HEK293 (cell line): Measurements from ENCODE around the gene TAL1.

Experiments
- CTCF ChIA-PET: fragments of 350-600 bp; formaldehyde crosslinking; extraction: SDS; loops from one replicate; lab custom pipeline; 2021; ENCODE audit warnings: antibody characterized with exemption; lab: Yijun Ruan, JAX
- POLR2A ChIA-PET: fragments of 300-600 bp; formaldehyde crosslinking; extraction: SDS; loops from one replicate; lab custom pipeline; 2020; ENCODE audit warnings: antibody characterized with exemption, inconsistent platforms; lab: Yijun Ruan, JAX
- H3K27ac ChIP-seq: fragments of 200-500 bp; sonication (Bioruptor generic); 2 replicates; pipeline ENCODE4 v1.5.1; 2014; ENCODE audit warnings: low read depth, low read length, control low read depth, inconsistent platforms; ENCODE audit errors: extremely low read depth
- H3K36me3 ChIP-seq, 2 experiments: fragments of 200-500 bp in 1 of 2; sonication (Bioruptor generic) in 1 of 2; 1 replicate in 1 of 2; 2 replicates in 1 of 2; pipeline ENCODE4 v1.5.1; 2014 to 2017; ENCODE audit warnings: inconsistent platforms in 2 of 2, low read length in 2 of 2; ENCODE audit not compliant: control insufficient read depth in 2 of 2, insufficient read depth in 1 of 2
- H3K4me1 ChIP-seq: fragments of 200-500 bp; sonication (Bioruptor generic); 2 replicates; pipeline ENCODE4 v1.5.1; 2014; ENCODE audit warnings: mild to moderate bottlenecking, low read length, inconsistent platforms; ENCODE audit not compliant: control insufficient read depth, insufficient read depth
- H3K4me3 ChIP-seq: 2 replicates; pipeline ENCODE4 v1.5.1; 2011; ENCODE audit warnings: low read depth, mild to moderate bottlenecking, control low read depth, low read length, moderate library complexity
- H3K9me3 ChIP-seq: fragments of 200-500 bp; sonication (Bioruptor generic); 2 replicates; pipeline ENCODE4 v1.5.1; 2014; ENCODE audit warnings: low read depth, low read length, inconsistent platforms; ENCODE audit not compliant: control insufficient read depth, insufficient read depth
- FEZF1 ChIP-seq: fragments of 450-650 bp; formaldehyde crosslinking; IDR thresholded peaks from 2 replicates; pipeline ENCODE4 v1.5.1; 2016; ENCODE audit warnings: missing biosample characterization, missing genetic modification characterization
- IKZF3 ChIP-seq: fragments of 450-650 bp; IDR thresholded peaks from 2 replicates; pipeline ENCODE4 v1.5.0; 2018; ENCODE audit warnings: missing biosample characterization, mild to moderate bottlenecking, missing genetic modification characterization, moderate library complexity
- KLF1 ChIP-seq: fragments of 450-650 bp; formaldehyde crosslinking; IDR thresholded peaks from 2 replicates; pipeline ENCODE4 v1.5.1; 2016; ENCODE audit warnings: missing biosample characterization, missing genetic modification characterization
- KLF7 ChIP-seq: fragments of 450-650 bp; formaldehyde crosslinking; IDR thresholded peaks from 2 replicates; pipeline ENCODE4 v1.5.1; 2016; ENCODE audit warnings: missing biosample characterization, missing genetic modification characterization, borderline replicate concordance
- SALL2 ChIP-seq: fragments of 450-650 bp; formaldehyde crosslinking; IDR thresholded peaks from 2 replicates; pipeline ENCODE4 v1.5.0; 2017; ENCODE audit warnings: missing biosample characterization, mild to moderate bottlenecking, missing genetic modification characterization, borderline replicate concordance
- SCRT1 ChIP-seq: fragments of 450-650 bp; formaldehyde crosslinking; IDR thresholded peaks from 2 replicates; pipeline ENCODE4 v1.5.1; 2016; ENCODE audit warnings: missing biosample characterization, missing genetic modification characterization, borderline replicate concordance
- TRIM28 ChIP-seq: IDR thresholded peaks from 2 replicates; pipeline ENCODE4 v1.6.1; 2011; ENCODE audit warnings: low read length, control low read depth, borderline replicate concordance
- WT1 ChIP-seq: fragments of 450-650 bp; formaldehyde crosslinking; IDR thresholded peaks from 2 replicates; pipeline ENCODE4 v1.5.1; 2016; ENCODE audit warnings: missing biosample characterization, missing genetic modification characterization
- YY1 ChIP-seq: fragments of 450-650 bp; formaldehyde crosslinking; IDR thresholded peaks from 2 replicates; pipeline ENCODE4 v1.5.1; 2018; ENCODE audit warnings: missing biosample characterization, missing genetic modification characterization
- ZFP69B ChIP-seq: fragments of 450-650 bp; formaldehyde crosslinking; IDR thresholded peaks from 2 replicates; pipeline ENCODE4 v1.5.1; 2016; ENCODE audit warnings: missing biosample characterization, missing genetic modification characterization
- ZNF121 ChIP-seq: fragments of 450-650 bp; formaldehyde crosslinking; IDR thresholded peaks from 2 replicates; pipeline ENCODE4 v1.5.1; 2016; ENCODE audit warnings: missing biosample characterization, missing genetic modification characterization
- ZNF146 ChIP-seq: fragments of 450-650 bp; formaldehyde crosslinking; IDR thresholded peaks from 2 replicates; pipeline ENCODE4 v1.5.1; 2016; ENCODE audit warnings: missing biosample characterization, missing genetic modification characterization
- ZNF175 ChIP-seq: fragments of 450-650 bp; formaldehyde crosslinking; IDR thresholded peaks from 2 replicates; pipeline ENCODE4 v1.5.1; 2016; ENCODE audit warnings: missing biosample characterization, missing genetic modification characterization
- ZNF214 ChIP-seq: fragments of 450-650 bp; formaldehyde crosslinking; IDR thresholded peaks from 2 replicates; pipeline ENCODE4 v1.5.1; 2017; ENCODE audit warnings: missing biosample characterization, mild to moderate bottlenecking, missing genetic modification characterization, borderline replicate concordance
- ZNF302 ChIP-seq: fragments of 450-650 bp; formaldehyde crosslinking; IDR thresholded peaks from 2 replicates; pipeline ENCODE4 v1.5.1; 2016; ENCODE audit warnings: missing biosample characterization, missing genetic modification characterization, low read depth
- ZNF391 ChIP-seq: fragments of 450-650 bp; formaldehyde crosslinking; IDR thresholded peaks from 2 replicates; pipeline ENCODE4 v1.5.1; 2016; ENCODE audit warnings: low read depth, missing biosample characterization, missing genetic modification characterization, borderline replicate concordance
- ZNF473 ChIP-seq: fragments of 450-650 bp; formaldehyde crosslinking; IDR thresholded peaks from 2 replicates; pipeline ENCODE4 v1.5.1; 2017; ENCODE audit warnings: missing biosample characterization, missing genetic modification characterization
- ZNF596 ChIP-seq: fragments of 450-650 bp; IDR thresholded peaks from 2 replicates; pipeline ENCODE4 v1.5.0; 2018; ENCODE audit warnings: missing biosample characterization, mild to moderate bottlenecking, missing genetic modification characterization, moderate library complexity
- ZNF664 ChIP-seq: fragments of 450-650 bp; formaldehyde crosslinking; IDR thresholded peaks from 2 replicates; pipeline ENCODE4 v1.5.1; 2016; ENCODE audit warnings: missing biosample characterization, missing genetic modification characterization
- ZNF792 ChIP-seq: fragments of 450-650 bp; formaldehyde crosslinking; IDR thresholded peaks from 2 replicates; pipeline ENCODE4 v1.5.1; 2016; ENCODE audit warnings: missing biosample characterization, missing genetic modification characterization
- ZSCAN16 ChIP-seq: fragments of 450-650 bp; formaldehyde crosslinking; IDR thresholded peaks from 2 replicates; pipeline ENCODE4 v1.5.1; 2016; ENCODE audit warnings: missing biosample characterization, missing genetic modification characterization
- TF ChIP-seq, protein P1 (sequence below): fragments of 450-650 bp; formaldehyde crosslinking; IDR thresholded peaks from 2 replicates; pipeline ENCODE4; 2016; ENCODE audit warnings: missing biosample characterization, missing genetic modification characterization

The TAL1 gene

DNA sequence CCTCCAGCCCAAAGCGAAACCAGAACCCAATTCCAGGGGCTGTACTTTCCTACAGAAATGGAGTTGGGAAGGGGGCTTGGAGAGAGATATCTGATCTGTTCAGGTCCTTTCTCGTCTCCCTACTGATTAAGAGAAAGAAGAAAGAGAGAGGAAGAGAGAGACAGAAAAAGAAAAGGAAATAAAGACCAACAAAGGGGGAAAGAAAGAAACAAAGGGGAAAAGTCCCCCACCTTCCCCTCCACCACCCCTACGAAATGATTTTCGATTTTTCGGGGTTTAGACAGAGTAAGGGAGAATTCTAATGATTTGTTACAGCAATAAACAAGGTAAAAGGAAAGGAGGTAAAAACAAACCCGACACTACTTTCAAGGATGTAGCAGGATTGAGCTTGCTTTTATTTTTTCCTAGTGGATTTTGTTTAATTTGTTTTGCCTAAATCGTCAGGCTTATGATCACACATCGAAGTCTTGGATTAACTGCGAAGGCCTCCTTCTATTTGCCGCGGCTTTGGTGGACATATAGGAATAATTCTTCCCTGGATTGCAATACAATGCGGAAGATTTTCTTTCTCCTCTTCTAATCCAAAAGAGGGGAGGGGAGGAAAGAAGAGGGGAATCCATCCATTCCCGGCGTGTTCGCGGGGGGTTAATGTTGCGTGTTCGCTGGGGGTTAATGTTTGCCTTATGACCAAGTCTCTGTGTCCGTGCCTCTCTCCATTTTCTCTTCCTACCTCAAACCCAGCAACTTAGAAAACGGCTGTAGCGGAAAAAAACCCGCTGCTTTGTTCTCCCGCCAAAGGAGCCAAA lies 1.9 kb downstream of the TAL1 start:
- CTCF ChIA-PET = interaction anchor here (1.2 kb wide), 1 partner anchor 29 kb away, joined by 4 read pairs; no protein-coding TSS in a partner anchor
- H3K36me3 ChIP-seq = no peaks in the 10 kb centered on the region
- no peaks in the 10 kb centered on the region for H3K4me1 ChIP-seq
- H3K9me3 ChIP-seq = no peaks in the 10 kb centered on the region
- H3K27ac ChIP-seq = no peak overlapping the region
- POLR2A ChIA-PET = interaction anchor here (0.6 kb wide), 1 partner anchor 11 kb away, joined by 3 read pairs; no protein-coding TSS in a partner anchor
- TF ChIP-seq ZFP69B (tag by site-specific recombination) (no peak), ZNF302 (tag by site-specific recombination) (no peak), SALL2 (tag by site-specific recombination) (no peak), KLF7 (no peak), ZNF664 (tag by site-specific recombination) (no peak), IKZF3 (tag by site-specific recombination) (no peak), YY1 (tag by site-specific recombination) (no peak), ZNF473 (tag by site-specific recombination) (no peak), FEZF1 (tag by site-specific recombination) (no peak), ZNF121 (tag by site-specific recombination) (no peak), ZNF596 (tag by site-specific recombination) (no peak), SCRT1 (tag by site-specific recombination) (no peak), ZNF792 (tag by site-specific recombination) (no peak), ZNF175 (tag by site-specific recombination) (no peak), WT1 (no peak), ZNF214 (tag by site-specific recombination) (no peak), TRIM28 (no peak)
- TF ChIP-seq, protein P1, sequence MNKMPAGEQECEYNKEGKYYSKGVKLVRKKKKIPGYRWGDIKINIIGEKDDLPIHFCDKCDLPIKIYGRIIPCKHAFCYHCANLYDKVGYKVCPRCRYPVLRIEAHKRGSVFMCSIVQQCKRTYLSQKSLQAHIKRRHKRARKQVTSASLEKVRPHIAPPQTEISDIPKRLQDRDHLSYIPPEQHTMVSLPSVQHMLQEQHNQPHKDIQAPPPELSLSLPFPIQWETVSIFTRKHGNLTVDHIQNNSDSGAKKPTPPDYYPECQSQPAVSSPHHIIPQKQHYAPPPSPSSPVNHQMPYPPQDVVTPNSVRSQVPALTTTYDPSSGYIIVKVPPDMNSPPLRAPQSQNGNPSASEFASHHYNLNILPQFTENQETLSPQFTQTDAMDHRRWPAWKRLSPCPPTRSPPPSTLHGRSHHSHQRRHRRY (tag by site-specific recombination) = no peak
- TF ChIP-seq, all 188 proteins: peak for 0
- no peak overlapping the region for H3K4me3 ChIP-seq

DNA sequence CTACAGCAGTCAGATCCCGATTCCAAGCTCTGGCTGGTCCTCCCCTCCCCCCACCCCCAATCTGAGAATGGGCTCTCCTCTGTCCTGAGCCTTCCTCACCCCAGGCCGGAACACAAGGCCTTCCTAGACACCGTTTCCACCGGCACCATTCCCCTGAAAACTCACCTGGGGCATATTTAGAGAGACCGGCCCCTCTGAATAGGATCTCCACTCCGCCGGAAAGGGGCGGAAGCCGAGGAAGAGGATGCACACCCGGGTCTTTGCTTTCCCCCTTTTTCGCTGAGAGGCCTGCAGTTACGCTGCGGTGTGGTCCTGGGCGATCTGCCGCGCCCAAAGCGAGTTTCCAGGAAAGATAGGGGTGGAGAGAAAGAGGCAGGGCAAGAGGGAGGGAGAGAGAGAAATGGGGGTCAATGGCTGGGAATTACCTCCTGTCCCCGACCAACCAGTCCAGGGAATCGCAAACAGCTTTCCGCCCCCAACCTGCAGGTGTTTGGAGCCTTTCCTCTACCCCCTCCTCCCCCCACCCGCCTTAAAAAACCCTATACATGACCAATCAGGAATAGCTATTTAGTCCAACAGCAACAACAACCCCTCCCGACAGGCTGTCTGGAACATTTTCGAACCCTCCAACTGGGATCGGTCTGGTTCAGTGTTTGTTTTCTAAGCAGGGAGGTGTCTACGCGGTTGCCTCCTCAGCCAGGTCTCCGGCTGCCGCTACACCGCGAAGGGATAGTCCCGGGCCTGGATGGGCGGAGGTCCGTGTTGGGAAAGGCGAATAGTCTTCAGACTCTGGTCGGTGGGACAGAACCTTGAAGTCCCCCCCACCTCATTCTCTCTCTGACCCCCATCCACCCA lies 2.8 kb downstream of the TAL1 start:
- POLR2A ChIA-PET = interaction anchor here (0.6 kb wide), 1 partner anchor 12 kb away, joined by 3 read pairs; no protein-coding TSS in a partner anchor
- Histone ChIP-seq H3K36me3 (no peaks in the 10 kb centered on the region), H3K27ac (no peak overlapping the region), H3K9me3 (no peaks in the 10 kb centered on the region), H3K4me3 (no peak overlapping the region), H3K4me1 (no peaks in the 10 kb centered on the region)
- CTCF ChIA-PET = interaction anchor here (1.2 kb wide), 1 partner anchor 30 kb away, joined by 4 read pairs; no protein-coding TSS in a partner anchor
- TF ChIP-seq ZSCAN16 (tag by site-specific recombination) (no peak), KLF1 (tag by site-specific recombination) (no peak), ZNF146 (tag by site-specific recombination) (no peak), ZNF391 (tag by site-specific recombination) (no peak)
